A549 (cell line): Measurements from ENCODE around the gene NEIL3. TPM values are rescaled to one million over a fixed set of nuclear protein-coding genes. Genes with fewer than 3 reads are reported as not detected.

Source experiments
- ATAC-seq, 2 experiments: fragments of 200-7000 bp in 1 of 2; fragments of >200 bp in 1 of 2; cut with Nextera tagmentation in 1 of 2; cut with Tn5 transposase in 1 of 2; 3 replicates each; pipeline versions ENCODE4 v1.8.0 to v1.9.1; 2018 to 2020; ENCODE audit warnings: mild to moderate bottlenecking in 1 of 2, moderate library complexity in 1 of 2
- CTCF ChIA-PET: fragments of 300-600 bp; sonication (Branson Sonifier 250); formaldehyde crosslinking; extraction: SDS; loops from one replicate; lab custom pipeline; 2021; ENCODE audit warnings: antibody characterized with exemption, inconsistent platforms; lab: Yijun Ruan, JAX
- POLR2A ChIA-PET: fragments of 350-600 bp; formaldehyde crosslinking; extraction: SDS; loops from one replicate; lab custom pipeline; 2021; ENCODE audit warnings: antibody characterized with exemption, inconsistent platforms; lab: Yijun Ruan, JAX
- DNase-seq, 2 experiments: peaks; one replicate each; pipeline versions ENCODE4 v3.0.0 to v3.0.0-alpha.2; 2011 to 2016; ENCODE audit warnings: low read depth in 1 of 2, low spot score in 1 of 2
- FAIRE-seq: peaks from 2 replicates; lab custom pipeline; 2011; peaks lifted over from hg19 to GRCh38; lab: Jason Lieb, UNC
- H3K27ac ChIP-seq, 2 experiments: fragments of >200 bp; sonication (Bioruptor Twin); formaldehyde crosslinking; 3 replicates each; pipeline ENCODE4 v1.5.1; 2016 to 2017
- H3K4me1 ChIP-seq: fragments of >200 bp; sonication (Bioruptor Twin); formaldehyde crosslinking; 3 replicates; pipeline ENCODE4 v1.6.1; 2016
- H3K4me2 ChIP-seq: fragments of >200 bp; sonication (Bioruptor Twin); formaldehyde crosslinking; 3 replicates; pipeline ENCODE4 v1.6.1; 2016
- H3K4me3 ChIP-seq: fragments of >200 bp; sonication (Bioruptor Twin); formaldehyde crosslinking; 3 replicates; pipeline ENCODE4 v1.5.1; 2016
- H3K9me3 ChIP-seq: fragments of >200 bp; sonication (Bioruptor Twin); formaldehyde crosslinking; 3 replicates; pipeline ENCODE4 v1.6.1; 2016
- BHLHE40 ChIP-seq: IDR thresholded peaks from 2 replicates; pipeline ENCODE4 v1.6.1; 2012; ENCODE audit warnings: low read depth, low read length, inconsistent platforms
- CBX2 ChIP-seq: fragments of 200-600 bp; sonication (generic); IDR thresholded peaks from 2 replicates; pipeline ENCODE4 v1.6.1; 2016; ENCODE audit warnings: low read depth, mild to moderate bottlenecking, borderline replicate concordance
- CEBPB ChIP-seq, 2 experiments: fragments of >200 bp in 1 of 2; sonication (Bioruptor Twin) in 1 of 2; formaldehyde crosslinking in 1 of 2; IDR thresholded peaks; 2 replicates each; pipeline ENCODE4 v1.6.1; 2012 to 2016
- CHD2 ChIP-seq: fragments of 150-350 bp; IDR thresholded peaks from 2 replicates; pipeline ENCODE4 v1.6.1; 2014; ENCODE audit warnings: low read length; ENCODE audit not compliant: partially characterized antibody
- EHF ChIP-seq: fragments of 250-450 bp; sonication (Bioruptor Pico); IDR thresholded peaks from 2 replicates; pipeline ENCODE4 v1.5.0; 2020; ENCODE audit warnings: mild to moderate bottlenecking
- EHMT2 ChIP-seq: fragments of 200-600 bp; sonication (generic); IDR thresholded peaks from 2 replicates; pipeline ENCODE4 v1.6.1; 2016; ENCODE audit warnings: antibody characterized with exemption, low read depth, mild to moderate bottlenecking, moderate library complexity
- FOSL2 ChIP-seq, 2 experiments: fragments of 450-650 bp in 1 of 2; fragments of >200 bp in 1 of 2; sonication (Bioruptor Twin) in 1 of 2; formaldehyde crosslinking; IDR thresholded peaks; 2 replicates each; pipeline versions ENCODE4 v1.5.0 to v1.6.1; 2016 to 2020; ENCODE audit warnings: mild to moderate bottlenecking in 1 of 2, moderate library complexity in 1 of 2
- HDAC2 ChIP-seq: fragments of 200-600 bp; sonication (generic); IDR thresholded peaks from 2 replicates; pipeline ENCODE4 v1.6.1; 2016
- HEYL ChIP-seq: fragments of 250-450 bp; sonication (Bioruptor Pico); IDR thresholded peaks from 2 replicates; pipeline ENCODE4 v1.8.0; 2021; ENCODE audit warnings: mild to moderate bottlenecking, moderate library complexity
- HOXB5 ChIP-seq: fragments of 250-450 bp; sonication (Bioruptor Pico); IDR thresholded peaks from 2 replicates; pipeline ENCODE4 v1.5.0; 2020; ENCODE audit warnings: mild to moderate bottlenecking, moderate library complexity
- JUN ChIP-seq, 2 experiments: fragments of >200 bp; sonication (Bioruptor Twin); formaldehyde crosslinking; IDR thresholded peaks; 2 replicates in 1 of 2; 3 replicates in 1 of 2; pipeline ENCODE4 v1.6.1; 2016 to 2017
- KDM1A ChIP-seq: fragments of 200-600 bp; sonication (generic); IDR thresholded peaks from 2 replicates; pipeline ENCODE4 v1.6.1; 2016; ENCODE audit warnings: low read depth, mild to moderate bottlenecking
- KDM5A ChIP-seq: fragments of 200-600 bp; sonication (generic); IDR thresholded peaks from 2 replicates; pipeline ENCODE4 v1.6.1; 2016; ENCODE audit warnings: antibody characterized with exemption, mild to moderate bottlenecking
- MAZ ChIP-seq: fragments of 150-350 bp; IDR thresholded peaks from 2 replicates; pipeline ENCODE4 v1.6.1; 2014; ENCODE audit warnings: antibody characterized with exemption, low read depth, low read length, borderline replicate concordance
- NFE2L2 ChIP-seq: fragments of 150-350 bp; conservative IDR thresholded peaks from 2 replicates; pipeline ENCODE4 v1.6.1; 2014; ENCODE audit warnings: low read length
- POLR2A ChIP-seq: IDR thresholded peaks from 2 replicates; pipeline ENCODE4 v1.6.1; 2012; ENCODE audit warnings: mild to moderate bottlenecking, low read length
- POLR2AphosphoS2 ChIP-seq: conservative IDR thresholded peaks from 2 replicates; pipeline ENCODE4 v1.6.1; 2012; ENCODE audit warnings: low read length, improper control_type of control experiment, inconsistent platforms
- RARB ChIP-seq: fragments of 250-450 bp; sonication (Bioruptor Pico); IDR thresholded peaks from 2 replicates; pipeline ENCODE4 v1.8.0; 2021; ENCODE audit warnings: mild to moderate bottlenecking, moderate library complexity
- RCOR1 ChIP-seq: fragments of 150-350 bp; IDR thresholded peaks from 2 replicates; pipeline ENCODE4 v1.6.1; 2014; ENCODE audit warnings: antibody characterized with exemption, low read length, low read depth
- RFX5 ChIP-seq: fragments of 450-650 bp; IDR thresholded peaks from 2 replicates; pipeline ENCODE4 v1.7.1; 2014; ENCODE audit warnings: antibody characterized with exemption, mild to moderate bottlenecking, moderate library complexity
- SMC3 ChIP-seq: fragments of >200 bp; sonication (Bioruptor Twin); formaldehyde crosslinking; IDR thresholded peaks from 3 replicates; pipeline ENCODE4 v1.6.1; 2018; ENCODE audit warnings: inconsistent platforms
- SREBF2 ChIP-seq: fragments of 450-650 bp; IDR thresholded peaks from 2 replicates; pipeline ENCODE4 v1.6.1; 2014; ENCODE audit warnings: mild to moderate bottlenecking, moderate library complexity
- ZFP36 ChIP-seq: fragments of 450-650 bp; IDR thresholded peaks from 2 replicates; pipeline ENCODE4 v1.6.1; 2014; ENCODE audit warnings: borderline replicate concordance; ENCODE audit not compliant: partially characterized antibody
- whole genome bisulfite sequencing: methylation state at CpG from one replicate; pipeline ENCODE4 v1.1.6; 2017; ENCODE audit errors: missing lambda C conversion rate; 5-methylcytosine and 5-hydroxymethylcytosine counted together
- polyA plus RNA-seq, 4 experiments: library from polyadenylated mRNA; depleted of rRNA in 3 of 4; stranded (reverse); fragments of >200 nt; fragmentation: RNase III in 1 of 4; extraction: RNeasy Plus Mini Kit Qiagen cat#74134 plus additional on column Dnase treatment in 1 of 4; gene quantifications; 2 replicates in 3 of 4; 3 replicates in 1 of 4; pipeline ENCODE4 v1.2.3, GENCODE V29; 2011 to 2017
- TF ChIP-seq, protein P1 (sequence below): fragments of 200-600 bp; sonication (generic); IDR thresholded peaks from 2 replicates; pipeline ENCODE4 v1.6.1; 2016; ENCODE audit warnings: antibody characterized with exemption, mild to moderate bottlenecking, moderate library complexity
- TF ChIP-seq, protein P2 (sequence below): fragments of 250-450 bp; sonication (Bioruptor Pico); IDR thresholded peaks from 2 replicates; pipeline ENCODE4 v1.5.0; 2020; ENCODE audit warnings: low read depth, mild to moderate bottlenecking, moderate library complexity

The NEIL3 gene
- polyA plus RNA-seq, 2 of the 4 experiments (the other 2 are of a cell fraction): 23.4 to 42.0 TPM

DNA sequence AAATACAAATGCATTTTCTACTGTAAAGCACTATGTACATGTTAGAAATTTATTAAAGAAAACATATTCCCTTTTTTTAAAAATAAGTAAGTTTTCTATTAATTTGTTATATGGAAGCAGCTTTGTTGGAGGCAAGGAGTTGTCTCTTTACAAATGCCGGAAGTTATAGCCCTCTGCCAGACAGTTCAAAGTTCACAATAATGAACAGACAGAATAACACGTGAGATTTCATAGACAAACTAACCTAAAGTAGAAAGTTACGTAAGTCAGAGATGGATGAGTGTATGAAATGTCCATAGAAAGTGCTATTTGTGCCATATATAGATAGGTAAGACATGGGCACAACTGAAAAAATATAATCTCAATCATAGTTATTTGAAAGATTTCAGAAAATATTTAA lies 43.9 kb upstream of the NEIL3 start:
- no peak for ATAC-seq
- peaks cover 11% of the 10 kb centered on the region; the same call in 2 of the 3 replicates for H3K4me1 ChIP-seq
- FAIRE-seq: no peak
- WGBS: 48% methylated on average over 3 of the region's 3 CpGs
- DNase-seq: peak in 1 of 2 experiments; percentile 2
- H3K4me3 ChIP-seq: no peak overlapping the region
- ChIA-PET POLR2A (no interaction called here), CTCF (interaction anchor here (1.5 to 3.9 kb wide), 2 partner anchors 16 to 24 kb away, joined by 4 to 14 read pairs; no protein-coding TSS in a partner anchor)
- H3K4me2 ChIP-seq: peak overlapping the region; percentile 40
- no peak for TF ChIP-seq NFE2L2
- TF ChIP-seq JUN (IDR thresholded peaks at IDR 0.05): no peak
- TF ChIP-seq POLR2A: no peak
- TF ChIP-seq POLR2AphosphoS2: no peak
- no peak for TF ChIP-seq EHF (CRISPR knock-in tag)
- TF ChIP-seq MAZ: no peak
- TF ChIP-seq CBX2: no peak
- no peak for TF ChIP-seq BHLHE40
- no peak overlapping the region for H3K27ac ChIP-seq
- H3K9me3 ChIP-seq: no peaks in the 10 kb centered on the region

DNA sequence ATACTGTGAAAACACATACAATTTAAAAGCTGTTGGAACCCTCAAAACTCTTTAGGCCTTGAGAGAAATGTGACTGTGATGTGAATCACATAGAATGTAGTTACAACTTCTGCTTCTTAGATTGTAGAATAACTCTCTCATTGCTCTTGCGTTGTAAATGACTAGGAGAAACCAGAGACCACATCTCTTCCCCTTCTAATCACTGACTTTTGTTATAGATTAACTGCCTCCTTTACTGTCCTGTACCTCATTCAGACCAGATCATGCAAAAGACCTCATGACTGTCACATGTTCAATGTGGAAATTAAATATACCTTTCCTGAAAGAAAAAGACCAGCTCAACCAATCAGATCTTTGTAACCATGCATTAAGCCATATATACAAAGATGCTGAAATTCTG lies 43.2 kb upstream of the NEIL3 start:
- H3K27ac ChIP-seq: no peak overlapping the region
- no peak for DNase-seq
- TF ChIP-seq, protein P1, sequence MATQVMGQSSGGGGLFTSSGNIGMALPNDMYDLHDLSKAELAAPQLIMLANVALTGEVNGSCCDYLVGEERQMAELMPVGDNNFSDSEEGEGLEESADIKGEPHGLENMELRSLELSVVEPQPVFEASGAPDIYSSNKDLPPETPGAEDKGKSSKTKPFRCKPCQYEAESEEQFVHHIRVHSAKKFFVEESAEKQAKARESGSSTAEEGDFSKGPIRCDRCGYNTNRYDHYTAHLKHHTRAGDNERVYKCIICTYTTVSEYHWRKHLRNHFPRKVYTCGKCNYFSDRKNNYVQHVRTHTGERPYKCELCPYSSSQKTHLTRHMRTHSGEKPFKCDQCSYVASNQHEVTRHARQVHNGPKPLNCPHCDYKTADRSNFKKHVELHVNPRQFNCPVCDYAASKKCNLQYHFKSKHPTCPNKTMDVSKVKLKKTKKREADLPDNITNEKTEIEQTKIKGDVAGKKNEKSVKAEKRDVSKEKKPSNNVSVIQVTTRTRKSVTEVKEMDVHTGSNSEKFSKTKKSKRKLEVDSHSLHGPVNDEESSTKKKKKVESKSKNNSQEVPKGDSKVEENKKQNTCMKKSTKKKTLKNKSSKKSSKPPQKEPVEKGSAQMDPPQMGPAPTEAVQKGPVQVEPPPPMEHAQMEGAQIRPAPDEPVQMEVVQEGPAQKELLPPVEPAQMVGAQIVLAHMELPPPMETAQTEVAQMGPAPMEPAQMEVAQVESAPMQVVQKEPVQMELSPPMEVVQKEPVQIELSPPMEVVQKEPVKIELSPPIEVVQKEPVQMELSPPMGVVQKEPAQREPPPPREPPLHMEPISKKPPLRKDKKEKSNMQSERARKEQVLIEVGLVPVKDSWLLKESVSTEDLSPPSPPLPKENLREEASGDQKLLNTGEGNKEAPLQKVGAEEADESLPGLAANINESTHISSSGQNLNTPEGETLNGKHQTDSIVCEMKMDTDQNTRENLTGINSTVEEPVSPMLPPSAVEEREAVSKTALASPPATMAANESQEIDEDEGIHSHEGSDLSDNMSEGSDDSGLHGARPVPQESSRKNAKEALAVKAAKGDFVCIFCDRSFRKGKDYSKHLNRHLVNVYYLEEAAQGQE: no peak
- no peak for TF ChIP-seq KDM1A
- no peak for TF ChIP-seq KDM5A
- no peak for TF ChIP-seq CEBPB (IDR thresholded peaks at IDR 0.05)
- TF ChIP-seq, all 56 proteins: peak for 0
- WGBS: 96% methylated on average over 1 of the region's 1 CpG
- Histone ChIP-seq H3K4me3 (no peak overlapping the region), H3K4me1 (peaks cover 11% of the 10 kb centered on the region; the same call in 2 of the 3 replicates), H3K9me3 (no peaks in the 10 kb centered on the region), H3K4me2 (no peak overlapping the region)
- FAIRE-seq (no peak), ATAC-seq (no peak)
- CTCF ChIA-PET: interaction anchor here (1.5 to 3.9 kb wide), 2 partner anchors 16 to 23 kb away, joined by 4 to 14 read pairs; no protein-coding TSS in a partner anchor
- POLR2A ChIA-PET: no interaction called here

DNA sequence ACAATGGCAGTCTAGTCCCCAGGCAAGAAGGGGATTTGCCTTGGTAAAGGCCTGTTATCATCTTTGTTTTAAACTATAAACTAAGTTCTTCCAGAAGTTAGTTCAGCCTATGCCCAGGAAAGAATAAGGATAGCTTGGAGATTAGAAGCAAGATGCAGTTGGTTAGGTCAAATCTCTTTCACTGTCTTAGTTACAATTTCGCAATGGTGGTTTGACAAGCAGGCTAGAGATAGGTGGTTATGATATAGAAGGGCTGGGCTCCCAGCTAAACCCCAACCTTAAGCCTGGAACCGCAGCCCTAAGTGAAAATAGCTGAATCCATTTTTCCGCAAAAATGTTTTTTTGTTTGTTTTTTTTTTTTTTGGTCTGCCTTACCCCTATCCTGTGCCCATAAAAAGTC lies 41.8 kb upstream of the NEIL3 start:
- no peak for FAIRE-seq
- ATAC-seq: no peak
- CTCF ChIA-PET: interaction anchor here (3.9 kb wide), 1 partner anchor 18 kb away, joined by 14 read pairs; no protein-coding TSS in a partner anchor

More for the DNA sequence above, 41.8 kb upstream of the NEIL3 start:
- no peak overlapping the region for H3K27ac ChIP-seq
- no peaks in the 10 kb centered on the region for H3K9me3 ChIP-seq
- H3K4me1 ChIP-seq: peaks cover 11% of the 10 kb centered on the region; the same call in 2 of the 3 replicates
- DNase-seq: no peak
- 69% methylated on average over 3 of the region's 3 CpGs for WGBS
- TF ChIP-seq HOXB5 (CRISPR knock-in tag) (no peak), EHF (CRISPR knock-in tag) (no peak), ZFP36 (no peak), SREBF2 (no peak), HEYL (no peak), SMC3 (no peak), RCOR1 (no peak), RARB (CRISPR knock-in tag) (no peak), RFX5 (no peak), FOSL2 (IDR thresholded peaks at IDR 0.05) (no peak), FOSL2 (CRISPR knock-in tag; IDR thresholded peaks at IDR 0.05) (no peak), CEBPB (IDR thresholded peaks at IDR 0.05) (no peak), EHMT2 (no peak), HDAC2 (no peak), KDM5A (no peak), CHD2 (no peak)
- TF ChIP-seq, protein P2, sequence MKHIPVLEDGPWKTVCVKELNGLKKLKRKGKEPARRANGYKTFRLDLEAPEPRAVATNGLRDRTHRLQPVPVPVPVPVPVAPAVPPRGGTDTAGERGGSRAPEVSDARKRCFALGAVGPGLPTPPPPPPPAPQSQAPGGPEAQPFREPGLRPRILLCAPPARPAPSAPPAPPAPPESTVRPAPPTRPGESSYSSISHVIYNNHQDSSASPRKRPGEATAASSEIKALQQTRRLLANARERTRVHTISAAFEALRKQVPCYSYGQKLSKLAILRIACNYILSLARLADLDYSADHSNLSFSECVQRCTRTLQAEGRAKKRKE (CRISPR knock-in tag): no peak
- TF ChIP-seq, all 56 proteins: peak for 0
- H3K4me3 ChIP-seq: no peak overlapping the region
- no peak overlapping the region for H3K4me2 ChIP-seq
- POLR2A ChIA-PET: no interaction called here
